ENCODE results near the gene BCL10. TPM values are rescaled to one million over a fixed set of nuclear protein-coding genes. Genes with fewer than 3 reads are reported as not detected.

Gene BCL10
- total and polyA plus RNA-seq, 8 donors = 6.1 to 42.7 (median 25.7) TPM

DNA sequence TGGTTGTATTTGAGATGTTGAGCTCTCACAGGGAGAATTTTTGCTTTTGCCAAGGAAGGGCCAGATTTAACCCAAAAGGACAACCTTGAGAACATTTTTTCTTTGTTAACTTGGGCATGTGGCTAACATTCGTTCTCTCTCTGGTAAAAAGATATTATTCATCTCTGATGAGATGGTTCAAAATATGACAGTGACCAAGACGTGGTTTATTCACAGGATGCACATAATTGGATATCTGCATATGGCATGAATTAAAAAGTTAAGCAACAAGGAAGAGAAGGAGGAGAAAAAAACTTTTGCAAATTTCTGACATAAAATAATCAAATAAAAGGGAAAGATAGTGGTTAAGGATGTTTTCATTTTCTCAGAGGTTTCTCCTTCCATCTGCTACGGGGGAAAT lies 43.1 kb upstream of the BCL10 start:
- Histone ChIP-seq H3K36me3 (peaks cover 0 to 10% (median 4%) of the 10 kb centered on the region in 4 donors), H3K4me1 (no peaks in the 10 kb centered on the region), H3K9me3 (no peaks in the 10 kb centered on the region), H3K27ac (no peak overlapping the region), H3K4me3 (no peak overlapping the region), H3K27me3 (no peaks in the 10 kb centered on the region)
- 81 to 88% (median 85%) methylated on average over 3 of the region's 3 CpGs for WGBS, 5 donors
- TF ChIP-seq, protein P1, sequence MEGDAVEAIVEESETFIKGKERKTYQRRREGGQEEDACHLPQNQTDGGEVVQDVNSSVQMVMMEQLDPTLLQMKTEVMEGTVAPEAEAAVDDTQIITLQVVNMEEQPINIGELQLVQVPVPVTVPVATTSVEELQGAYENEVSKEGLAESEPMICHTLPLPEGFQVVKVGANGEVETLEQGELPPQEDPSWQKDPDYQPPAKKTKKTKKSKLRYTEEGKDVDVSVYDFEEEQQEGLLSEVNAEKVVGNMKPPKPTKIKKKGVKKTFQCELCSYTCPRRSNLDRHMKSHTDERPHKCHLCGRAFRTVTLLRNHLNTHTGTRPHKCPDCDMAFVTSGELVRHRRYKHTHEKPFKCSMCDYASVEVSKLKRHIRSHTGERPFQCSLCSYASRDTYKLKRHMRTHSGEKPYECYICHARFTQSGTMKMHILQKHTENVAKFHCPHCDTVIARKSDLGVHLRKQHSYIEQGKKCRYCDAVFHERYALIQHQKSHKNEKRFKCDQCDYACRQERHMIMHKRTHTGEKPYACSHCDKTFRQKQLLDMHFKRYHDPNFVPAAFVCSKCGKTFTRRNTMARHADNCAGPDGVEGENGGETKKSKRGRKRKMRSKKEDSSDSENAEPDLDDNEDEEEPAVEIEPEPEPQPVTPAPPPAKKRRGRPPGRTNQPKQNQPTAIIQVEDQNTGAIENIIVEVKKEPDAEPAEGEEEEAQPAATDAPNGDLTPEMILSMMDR (IDR thresholded peaks at IDR 0.05) = no peak
- TF ChIP-seq EP300 (IDR thresholded peaks at IDR 0.05) (no peak), POLR2AphosphoS5 (IDR thresholded peaks at IDR 0.05) (no peak), POLR2A (IDR thresholded peaks at IDR 0.05) (no peak)
- no peak for DNase-seq
- intact Hi-C loops (cut with DNase I; ENCODE audit: low total_unique reads) = no loop called here

DNA sequence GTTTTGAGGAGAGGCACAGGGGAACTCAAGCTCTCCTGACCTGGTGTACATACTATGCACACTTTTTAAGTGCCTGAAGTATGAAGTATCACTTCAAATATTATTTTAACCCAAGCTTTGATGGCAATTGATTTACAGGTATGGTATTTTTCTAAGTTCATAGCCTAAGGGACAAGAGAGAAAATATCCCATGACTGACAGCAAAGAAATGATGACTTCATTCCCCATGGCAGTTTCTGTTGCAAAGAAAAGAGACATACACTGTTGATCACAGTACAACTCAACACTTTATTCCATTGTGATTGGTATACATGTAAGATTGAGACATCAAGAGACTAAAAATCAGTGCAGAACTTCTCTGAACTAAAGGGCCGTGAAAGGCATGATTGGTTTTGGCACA lies 41.8 kb upstream of the BCL10 start:
- 88 to 100% (median 94%) methylated on average over 1 of the region's 1 CpG for WGBS, 5 donors
- no peak for TF ChIP-seq POLR2A (IDR thresholded peaks at IDR 0.05)
- TF ChIP-seq POLR2AphosphoS5 (IDR thresholded peaks at IDR 0.05) = no peak
- TF ChIP-seq, protein P1 (IDR thresholded peaks at IDR 0.05) = no peak
- TF ChIP-seq EP300 (IDR thresholded peaks at IDR 0.05) = no peak
- intact Hi-C loops (cut with DNase I; ENCODE audit: low total_unique reads) = no loop called here

GRCh38 chr1:85317560-85317959 lies 41.1 kb upstream of the BCL10 start:
- Histone ChIP-seq H3K27ac (no peak overlapping the region), H3K36me3 (peaks cover 0 to 10% (median 4%) of the 10 kb centered on the region in 4 donors), H3K9me3 (no peaks in the 10 kb centered on the region), H3K4me1 (peaks cover 0 to 6% (median 0%) of the 10 kb centered on the region in 4 donors), H3K4me3 (no peak overlapping the region), H3K27me3 (no peaks in the 10 kb centered on the region)
- 74 to 86% (median 82%) methylated on average over 5 of the region's 5 CpGs for WGBS, 5 donors
- DNase-seq = peak in 1 of 2 donors; percentile 47
- TF ChIP-seq POLR2AphosphoS5 (IDR thresholded peaks at IDR 0.05) (no peak), POLR2A (IDR thresholded peaks at IDR 0.05) (no peak), EP300 (IDR thresholded peaks at IDR 0.05) (no peak)
- TF ChIP-seq, protein P1 (IDR thresholded peaks at IDR 0.05) = no peak
- intact Hi-C loops (cut with DNase I; ENCODE audit: low total_unique reads) = no loop called here

More for the DNA sequence above, 41.8 kb upstream of the BCL10 start:
- H3K4me1 ChIP-seq = peaks cover 0 to 6% (median 0%) of the 10 kb centered on the region in 4 donors
- peaks cover 0 to 10% (median 4%) of the 10 kb centered on the region in 4 donors for H3K36me3 ChIP-seq
- H3K27me3 ChIP-seq = no peaks in the 10 kb centered on the region
- no peak overlapping the region for H3K4me3 ChIP-seq
- H3K9me3 ChIP-seq = no peaks in the 10 kb centered on the region
- no peak for DNase-seq
- no peak overlapping the region for H3K27ac ChIP-seq

- H3K4me3 ChIP-seq = no peak overlapping the region
- DNase-seq = no peak
- no peaks in the 10 kb centered on the region for H3K9me3 ChIP-seq
- H3K27ac ChIP-seq = no peak overlapping the region
- no peaks in the 10 kb centered on the region for H3K27me3 ChIP-seq
- H3K36me3 ChIP-seq = peaks cover 0 to 10% (median 4%) of the 10 kb centered on the region in 4 donors
- 87 to 100% (median 96%) methylated on average over 2 of the region's 2 CpGs for WGBS, 5 donors
- intact Hi-C loops (cut with DNase I; ENCODE audit: low total_unique reads) = no loop called here
- TF ChIP-seq, protein P1 (IDR thresholded peaks at IDR 0.05) = no peak
- TF ChIP-seq POLR2A (IDR thresholded peaks at IDR 0.05) (no peak), POLR2AphosphoS5 (IDR thresholded peaks at IDR 0.05) (no peak), EP300 (IDR thresholded peaks at IDR 0.05) (no peak)
- H3K4me1 ChIP-seq = peaks cover 0 to 6% (median 0%) of the 10 kb centered on the region in 4 donors
Measured at GRCh38 chr1:85316321-85316720, 39.9 kb upstream of the BCL10 start.
